Heart left ventricle (tissue), 13 donors: ENCODE measurements around the gene RXRA.

ENCODE experiments used
- CTCF ChIP-seq, 12 donors: fragments of 200-600 bp; sonication (generic) in 4 of 12; IDR thresholded peaks; one replicate each; pipeline versions ENCODE4 v1.5.0 to v1.8.0; 2018 to 2022; ENCODE audit warnings: antibody characterized with exemption in 12 of 12, mild to moderate bottlenecking in 5 of 12
- POLR2A ChIP-seq, 2 donors: fragments of 450-650 bp; IDR thresholded peaks; one replicate each; pipeline ENCODE4 v1.6.1; 2017; ENCODE audit warnings: antibody characterized with exemption in 2 of 2, mild to moderate bottlenecking in 2 of 2, moderate library complexity in 2 of 2
- donor health status: ischemic (EF 13 %, LVEDD 7.1; RV severe dilation, severe dysfunction).
- donor health status: DM: no; HTN: yes; CAD: no.
- donor health status: DM: no; HTN: no; CAD: no.
- donor health status: ischemic (EF 25% LVEDD 6.9; RV normal size, moderate dysfunction).
- donor health status: ischemic (EF 25% LVEDD 5.7; RV mildly dilated, moderate dysfunction).
- donor health status: ischemic (EF 35%, LVEDD 5.7; RV mildly dilated, moderate dysfunction).
- donor health status: nonischemic (EF 11% LVEDD 7.7; RV severe dilation, severe dysfunction).
- donor health status: DM: yes; HTN: yes; CAD: no.
- donor health status: PGD.
- donor health status: ischemic (EF 29% LVEDD 5.4; RV normal size, mild dysfunction).
- donor health status: nonischemic (EF 23%, LVEDD 6.1; RV moderate dilation, normal function).

- no peak for TF ChIP-seq CTCF (IDR thresholded peaks at IDR 0.05)
- no peak for TF ChIP-seq POLR2A (IDR thresholded peaks at IDR 0.05)
These were observed 64.7 kb downstream of the RXRA start for GRCh38 chr9:134390947-134391318.
